Mesenchymal stem cell (in vitro differentiated cells and primary cell): ENCODE data around the gene ICA1L.

Experiments used
- DNase-seq: peaks from one replicate; pipeline ENCODE4 v3.0.0-alpha.2; 2013
- H2AFZ ChIP-seq: one replicate; pipeline ENCODE4 v1.6.1; 2013; ENCODE audit warnings: low read depth, mild to moderate bottlenecking, control low read depth, inconsistent platforms, low read length, moderate library complexity
- H2AK5ac ChIP-seq: 2 replicates; pipeline ENCODE4 v1.6.1; 2013; ENCODE audit warnings: low read length, moderate library complexity, mild to moderate bottlenecking, inconsistent platforms; ENCODE audit not compliant: severe bottlenecking
- H2BK120ac ChIP-seq: one replicate; pipeline ENCODE4 v1.6.1; 2013; ENCODE audit warnings: low read depth, mild to moderate bottlenecking, inconsistent platforms, low read length, moderate library complexity
- H2BK12ac ChIP-seq, 2 experiments: one replicate each; pipeline ENCODE4 v1.6.1; 2013; ENCODE audit warnings: inconsistent platforms in 2 of 2, low read length in 2 of 2, mild to moderate bottlenecking in 2 of 2, moderate library complexity in 2 of 2, control low read depth in 1 of 2
- H2BK15ac ChIP-seq: one replicate; pipeline ENCODE4 v1.6.1; 2013; ENCODE audit warnings: mild to moderate bottlenecking, low read depth, inconsistent platforms; ENCODE audit not compliant: poor library complexity, severe bottlenecking
- H2BK5ac ChIP-seq: 2 replicates; pipeline ENCODE4 v1.6.1; 2013; ENCODE audit warnings: low read depth, mild to moderate bottlenecking, low read length, control low read depth, inconsistent platforms; ENCODE audit not compliant: poor library complexity, severe bottlenecking
- H3K14ac ChIP-seq, 2 experiments: one replicate each; pipeline ENCODE4 v1.6.1; 2013; ENCODE audit warnings: inconsistent platforms in 2 of 2, low read length in 2 of 2, control low read depth in 1 of 2, mild to moderate bottlenecking in 1 of 2, moderate library complexity in 1 of 2
- H3K18ac ChIP-seq, 2 experiments: one replicate each; pipeline ENCODE4 v1.6.1; 2013; ENCODE audit warnings: inconsistent platforms in 2 of 2, low read length in 2 of 2, control low read depth in 1 of 2, low read depth in 1 of 2, mild to moderate bottlenecking in 1 of 2
- H3K23ac ChIP-seq, 2 experiments: one replicate each; pipeline ENCODE4 v1.6.1; 2013; ENCODE audit warnings: inconsistent platforms in 2 of 2, low read length in 2 of 2, mild to moderate bottlenecking in 2 of 2, moderate library complexity in 2 of 2, control low read depth in 1 of 2
- H3K27ac ChIP-seq: 2 replicates; pipeline ENCODE4 v1.5.1; 2013; ENCODE audit warnings: mild to moderate bottlenecking, moderate library complexity, low read length, control low read depth, inconsistent platforms; ENCODE audit not compliant: poor library complexity, severe bottlenecking
- H3K27me3 ChIP-seq, 2 experiments: 2 replicates each; pipeline versions ENCODE4 v1.6.1 to v1.7.0; 2013; ENCODE audit warnings: low read length in 2 of 2, mild to moderate bottlenecking in 2 of 2, moderate library complexity in 2 of 2, control low read depth in 1 of 2, inconsistent platforms in 1 of 2; ENCODE audit not compliant: control insufficient read depth in 1 of 2, insufficient read depth in 1 of 2
- H3K36me3 ChIP-seq, 2 experiments: 2 replicates each; pipeline versions ENCODE4 v1.6.1 to v1.7.0; 2013; ENCODE audit warnings: low read length in 2 of 2, control low read depth in 1 of 2, inconsistent platforms in 1 of 2, low read depth in 1 of 2, mild to moderate bottlenecking in 1 of 2; ENCODE audit not compliant: insufficient read depth in 2 of 2, control insufficient read depth in 1 of 2
- H3K4ac ChIP-seq, 2 experiments: one replicate each; pipeline ENCODE4 v1.6.1; 2013; ENCODE audit warnings: inconsistent platforms in 2 of 2, low read length in 2 of 2, mild to moderate bottlenecking in 2 of 2, moderate library complexity in 2 of 2, control low read depth in 1 of 2, low read depth in 1 of 2
- H3K4me1 ChIP-seq: 2 replicates; pipeline ENCODE4 v1.6.1; 2013; ENCODE audit warnings: low read depth, low read length, control low read depth; ENCODE audit not compliant: control insufficient read depth, insufficient read depth
- H3K4me2 ChIP-seq: 2 replicates; pipeline ENCODE4 v1.6.1; 2013; ENCODE audit warnings: low read length, mild to moderate bottlenecking, inconsistent platforms; ENCODE audit not compliant: poor library complexity, severe bottlenecking
- H3K4me3 ChIP-seq, 2 experiments: 2 replicates each; pipeline versions ENCODE4 v1.5.1 to v1.7.0; 2013; ENCODE audit warnings: low read length in 2 of 2, mild to moderate bottlenecking in 2 of 2, control low read depth in 1 of 2, low read depth in 1 of 2; ENCODE audit not compliant: insufficient read depth in 1 of 2
- H3K79me1 ChIP-seq: replicated peaks from 2 replicates; pipeline ENCODE4 v1.6.1; 2013; ENCODE audit warnings: mild to moderate bottlenecking, control low read depth, low read length, inconsistent platforms; ENCODE audit not compliant: poor library complexity, severe bottlenecking
- H3K9ac ChIP-seq: 2 replicates; pipeline ENCODE4 v1.7.0; 2013; ENCODE audit warnings: mild to moderate bottlenecking, low read length, moderate library complexity
- H3K9me3 ChIP-seq: 2 replicates; pipeline ENCODE4 v1.7.0; 2013; ENCODE audit warnings: mild to moderate bottlenecking, low read length; ENCODE audit not compliant: control insufficient read depth
- H4K8ac ChIP-seq: one replicate; pipeline ENCODE4 v1.6.1; 2013; ENCODE audit warnings: inconsistent platforms, mild to moderate bottlenecking, low read length, moderate library complexity
- H4K91ac ChIP-seq: one replicate; pipeline ENCODE4 v1.6.1; 2013; ENCODE audit warnings: mild to moderate bottlenecking, low read length, inconsistent platforms
- WGBS: methylation state at CpG from one replicate; pipeline ENCODE4 v1.1.7; 2013; ENCODE audit warnings: mixed read lengths; 5-methylcytosine and 5-hydroxymethylcytosine counted together

Gene ICA1L

GRCh38 chr2:202760848-202761247, 110.7 kb downstream of the ICA1L start:
- Histone ChIP-seq H2BK15ac (no peak overlapping the region), H3K9me3 (no peaks in the 10 kb centered on the region), H3K4me1 (peaks cover 3% of the 10 kb centered on the region), H3K18ac (no peak overlapping the region), H2BK12ac (no peak overlapping the region), H3K27ac (no peak overlapping the region), H3K4me2 (no peak overlapping the region), H3K14ac (no peak overlapping the region), H4K8ac (no peak overlapping the region), H2BK120ac (no peak overlapping the region), H3K27me3 (no peaks in the 10 kb centered on the region), H2BK5ac (no peak overlapping the region), H3K79me1 (no peaks in the 10 kb centered on the region), H3K36me3 (peaks cover 3 to 6% of the 10 kb centered on the region in 2 experiments), H4K91ac (no peak overlapping the region), H2AFZ (no peak overlapping the region), H3K23ac (no peak overlapping the region), H2AK5ac (no peak overlapping the region), H3K4ac (no peak overlapping the region), H3K9ac (no peak overlapping the region), H3K4me3 (no peak overlapping the region)
- no peak for DNase-seq
- 100% methylated on average over 1 of the region's 2 CpGs for WGBS

- Histone ChIP-seq H3K18ac (no peak overlapping the region), H2BK12ac (no peak overlapping the region), H4K91ac (no peak overlapping the region), H2BK5ac (no peak overlapping the region), H3K4ac (no peak overlapping the region), H2BK15ac (no peak overlapping the region), H3K4me3 (no peak overlapping the region), H3K9ac (no peak overlapping the region), H3K27ac (no peak overlapping the region), H3K36me3 (peaks cover 3 to 6% of the 10 kb centered on the region in 2 experiments), H4K8ac (no peak overlapping the region), H3K4me1 (peaks cover 3% of the 10 kb centered on the region), H2AK5ac (no peak overlapping the region), H3K4me2 (no peak overlapping the region), H3K9me3 (no peaks in the 10 kb centered on the region), H3K14ac (no peak overlapping the region), H3K79me1 (no peaks in the 10 kb centered on the region), H2BK120ac (no peak overlapping the region), H3K27me3 (no peaks in the 10 kb centered on the region), H2AFZ (no peak overlapping the region), H3K23ac (no peak overlapping the region)
- 100% methylated on average over 2 of the region's 2 CpGs for WGBS
- no peak for DNase-seq
Measured at GRCh38 chr2:202758604-202759003, 113.0 kb downstream of the ICA1L start.

GRCh38 chr2:202758128-202758527, 113.4 kb downstream of the ICA1L start:
- no peak overlapping the region for H2BK15ac ChIP-seq
- no peak overlapping the region for H2BK12ac ChIP-seq
- H3K23ac ChIP-seq, result no peak overlapping the region
- no peak overlapping the region for H2BK120ac ChIP-seq
- H3K4me1 ChIP-seq, result peaks cover 3% of the 10 kb centered on the region
- H2BK5ac ChIP-seq, result no peak overlapping the region
- no peak overlapping the region for H3K14ac ChIP-seq
- no peak overlapping the region for H3K18ac ChIP-seq
- no peak overlapping the region for H2AFZ ChIP-seq
- no peaks in the 10 kb centered on the region for H3K27me3 ChIP-seq
- H3K4me2 ChIP-seq, result no peak overlapping the region
- no peak overlapping the region for H3K4me3 ChIP-seq
- WGBS, result no CpG with 5 or more reads among the region's 4 CpGs
- H3K79me1 ChIP-seq, result no peaks in the 10 kb centered on the region
- no peak overlapping the region for H3K4ac ChIP-seq
- no peak for DNase-seq
- H3K36me3 ChIP-seq, result peaks cover 3 to 6% of the 10 kb centered on the region in 2 experiments
- H3K9me3 ChIP-seq, result no peaks in the 10 kb centered on the region
- H3K27ac ChIP-seq, result no peak overlapping the region
- no peak overlapping the region for H3K9ac ChIP-seq
- no peak overlapping the region for H4K8ac ChIP-seq
- H4K91ac ChIP-seq, result no peak overlapping the region
- H2AK5ac ChIP-seq, result no peak overlapping the region

GRCh38 chr2:202757339-202757738, 114.2 kb downstream of the ICA1L start:
- Histone ChIP-seq H2AK5ac (no peak overlapping the region), H4K91ac (no peak overlapping the region), H3K79me1 (no peaks in the 10 kb centered on the region), H3K23ac (no peak overlapping the region), H3K27me3 (no peaks in the 10 kb centered on the region), H2BK15ac (no peak overlapping the region), H3K14ac (no peak overlapping the region), H3K36me3 (peaks cover 3 to 6% of the 10 kb centered on the region in 2 experiments), H3K4me3 (no peak overlapping the region), H3K4me2 (no peak overlapping the region), H3K4me1 (peaks cover 3% of the 10 kb centered on the region), H3K18ac (no peak overlapping the region), H4K8ac (no peak overlapping the region), H3K27ac (no peak overlapping the region), H2BK120ac (no peak overlapping the region), H2AFZ (no peak overlapping the region), H3K9me3 (no peaks in the 10 kb centered on the region), H3K9ac (no peak overlapping the region), H2BK5ac (no peak overlapping the region), H2BK12ac (no peak overlapping the region), H3K4ac (no peak overlapping the region)
- 94% methylated on average over 3 of the region's 5 CpGs for WGBS
- DNase-seq, result no peak
